A673 (cell line): ENCODE results near the gene ZNF555. TPM values are rescaled to one million over a fixed set of nuclear protein-coding genes. Genes with fewer than 3 reads are reported as not detected.

Experiments used
- BruUV-seq: library from RNA; stranded (reverse); fragments of 400-500 nt; replicated peaks from 2 replicates; lab custom pipeline; 2021; lab: Mats Ljungman, UMichigan
- CTCF ChIA-PET: fragments of 300-600 bp; sonication (Branson Sonifier 250); formaldehyde crosslinking; loops from one replicate; lab custom pipeline; 2022; ENCODE audit warnings: antibody characterized with exemption; lab: Charles Lee
- POLR2A ChIA-PET: fragments of 300-600 bp; sonication (Branson Sonifier 250); formaldehyde crosslinking; loops from one replicate; lab custom pipeline; 2022; ENCODE audit warnings: antibody characterized with exemption; ENCODE audit not compliant: low non-redundant PET; lab: Charles Lee
- DNase-seq: peaks from one replicate; pipeline ENCODE4 v3.0.0-alpha.2; 2015; ENCODE audit warnings: low spot score
- H3K27ac ChIP-seq: fragments of 200-600 bp; sonication (generic); 2 replicates; pipeline ENCODE4 v1.5.1; 2016; ENCODE audit warnings: mixed run types, low read depth, mild to moderate bottlenecking, mixed read lengths, antibody characterized with exemption, low read length; ENCODE audit not compliant: poor library complexity, severe bottlenecking
- H3K27me3 ChIP-seq: fragments of 200-600 bp; sonication (generic); replicated peaks from 2 replicates; pipeline ENCODE4 v1.6.1; 2017; ENCODE audit warnings: mixed run types, low read depth, mild to moderate bottlenecking, mixed read lengths, antibody characterized with exemption, low read length; ENCODE audit not compliant: insufficient read depth, poor library complexity
- H3K36me3 ChIP-seq: fragments of 200-600 bp; sonication (generic); 2 replicates; pipeline ENCODE4 v1.6.1; 2016; ENCODE audit warnings: mixed run types, mild to moderate bottlenecking, mixed read lengths, antibody characterized with exemption, low read length; ENCODE audit not compliant: insufficient read depth, poor library complexity, severe bottlenecking
- H3K4me1 ChIP-seq: fragments of 200-600 bp; sonication (generic); 2 replicates; pipeline ENCODE4 v1.6.1; 2017; ENCODE audit warnings: mixed run types, mild to moderate bottlenecking, mixed read lengths, antibody characterized with exemption, low read length; ENCODE audit not compliant: insufficient read depth, poor library complexity, severe bottlenecking
- H3K4me3 ChIP-seq: fragments of 200-600 bp; sonication (generic); 2 replicates; pipeline ENCODE4 v1.5.1; 2016; ENCODE audit warnings: low read depth, mixed run types, mild to moderate bottlenecking, mixed read lengths, low read length; ENCODE audit not compliant: poor library complexity, severe bottlenecking
- H3K9me3 ChIP-seq: fragments of 200-600 bp; sonication (generic); 2 replicates; pipeline ENCODE4 v1.6.1; 2016; ENCODE audit warnings: mixed run types, low read depth, mild to moderate bottlenecking, mixed read lengths, antibody characterized with exemption, low read length; ENCODE audit not compliant: poor library complexity, severe bottlenecking
- EZH2 ChIP-seq: fragments of 200-600 bp; sonication (generic); IDR thresholded peaks from 2 replicates; pipeline ENCODE4 v1.6.1; 2017; ENCODE audit warnings: borderline replicate concordance, low read depth, mild to moderate bottlenecking, mixed read lengths, antibody characterized with exemption, low read length; ENCODE audit not compliant: poor library complexity, severe bottlenecking
- intact Hi-C: fragments of 100-400 bp; cut with micrococcal nuclease; formaldehyde crosslinking; loops from one replicate; pipeline ENCODE4 v1.10.0; 2022; ENCODE audit not compliant: unreplicated experiment
- total RNA-seq: library from RNA; stranded (reverse); gene quantifications from 2 replicates; pipeline ENCODE4 v1.2.3, GENCODE V29; 2021
- TF ChIP-seq, protein P1 (sequence below): fragments of 300-800, 200-600 bp; sonication (generic); conservative IDR thresholded peaks from 2 replicates; pipeline ENCODE4 v1.5.1; 2017; ENCODE audit warnings: low read depth, mild to moderate bottlenecking, antibody characterized with exemption, low read length, moderate library complexity, mixed read lengths

Gene ZNF555
- total RNA-seq, 1 experiment from 2014 or later, result 4.8 TPM

DNA sequence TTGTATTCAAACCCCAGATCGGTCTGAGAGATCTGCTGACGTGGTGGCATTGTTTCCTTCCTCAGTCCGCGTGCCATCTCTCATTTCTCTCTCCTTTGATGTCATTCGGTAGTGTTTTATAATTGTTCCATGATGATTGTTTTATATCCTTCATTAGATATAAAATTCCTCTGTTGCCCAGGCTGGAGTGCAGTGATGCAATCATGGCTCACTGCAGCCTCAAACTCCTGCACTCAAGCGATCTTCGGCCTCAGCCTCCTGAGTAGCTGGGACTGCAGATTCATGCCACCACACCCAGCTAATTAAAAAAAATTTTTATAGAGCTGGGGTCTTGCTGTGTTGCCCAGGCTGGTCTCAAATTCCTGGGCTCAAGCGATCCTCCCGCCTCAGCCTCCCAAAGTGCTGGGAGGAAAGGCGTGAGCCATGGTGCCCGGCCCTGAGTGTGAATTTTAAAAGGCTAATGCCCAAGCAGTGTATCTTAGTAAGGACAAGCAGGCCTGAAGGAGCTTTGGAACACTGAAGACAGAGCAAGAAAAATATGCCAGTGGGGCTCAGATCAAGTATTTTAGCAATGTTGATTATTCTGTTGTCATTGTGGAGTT, 64.7 kb downstream of the ZNF555 start:
- Histone ChIP-seq H3K4me1 (no peaks in the 10 kb centered on the region), H3K9me3 (no peaks in the 10 kb centered on the region), H3K27me3 (no peaks in the 10 kb centered on the region), H3K27ac (no peak overlapping the region), H3K36me3 (no peaks in the 10 kb centered on the region), H3K4me3 (no peak overlapping the region)
- intact Hi-C loops, result no loop called here
- DNase-seq, result no peak
- TF ChIP-seq, protein P1, sequence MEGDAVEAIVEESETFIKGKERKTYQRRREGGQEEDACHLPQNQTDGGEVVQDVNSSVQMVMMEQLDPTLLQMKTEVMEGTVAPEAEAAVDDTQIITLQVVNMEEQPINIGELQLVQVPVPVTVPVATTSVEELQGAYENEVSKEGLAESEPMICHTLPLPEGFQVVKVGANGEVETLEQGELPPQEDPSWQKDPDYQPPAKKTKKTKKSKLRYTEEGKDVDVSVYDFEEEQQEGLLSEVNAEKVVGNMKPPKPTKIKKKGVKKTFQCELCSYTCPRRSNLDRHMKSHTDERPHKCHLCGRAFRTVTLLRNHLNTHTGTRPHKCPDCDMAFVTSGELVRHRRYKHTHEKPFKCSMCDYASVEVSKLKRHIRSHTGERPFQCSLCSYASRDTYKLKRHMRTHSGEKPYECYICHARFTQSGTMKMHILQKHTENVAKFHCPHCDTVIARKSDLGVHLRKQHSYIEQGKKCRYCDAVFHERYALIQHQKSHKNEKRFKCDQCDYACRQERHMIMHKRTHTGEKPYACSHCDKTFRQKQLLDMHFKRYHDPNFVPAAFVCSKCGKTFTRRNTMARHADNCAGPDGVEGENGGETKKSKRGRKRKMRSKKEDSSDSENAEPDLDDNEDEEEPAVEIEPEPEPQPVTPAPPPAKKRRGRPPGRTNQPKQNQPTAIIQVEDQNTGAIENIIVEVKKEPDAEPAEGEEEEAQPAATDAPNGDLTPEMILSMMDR, result no peak
- TF ChIP-seq EZH2, result no peak
- POLR2A ChIA-PET, result no interaction called here
- no TSS peak for BruUV-seq
- CTCF ChIA-PET, result no interaction called here

- intact Hi-C loops, result no loop called here
- ChIA-PET CTCF (interaction anchor here (0.5 kb wide), 2 partner anchors 138 to 238 kb away, joined by 3 read pairs; no protein-coding TSS in a partner anchor), POLR2A (interaction anchor here (0.5 kb wide), 1 partner anchor 141 kb away, joined by 8 read pairs; no protein-coding TSS in a partner anchor)
- no peaks in the 10 kb centered on the region for H3K27me3 ChIP-seq
- H3K9me3 ChIP-seq, result no peaks in the 10 kb centered on the region
- H3K27ac ChIP-seq, result no peak overlapping the region
- no peak for TF ChIP-seq EZH2
- TF ChIP-seq, protein P1, result no peak
- no TSS peak for BruUV-seq
- no peaks in the 10 kb centered on the region for H3K4me1 ChIP-seq
- no peak for DNase-seq
- no peaks in the 10 kb centered on the region for H3K36me3 ChIP-seq
- H3K4me3 ChIP-seq, result no peak overlapping the region
Measured at GRCh38 chr19:2906631-2907195, 65.4 kb downstream of the ZNF555 start.

Other genes starting within 250 kb of the ZNF555 start
- gene GNG7, start 138.8 kb upstream of the ZNF555 start, total RNA-seq, result 0.30 and 1.4 TPM in 2 replicates
- gene DIRAS1, start 120.1 kb upstream of the ZNF555 start, total RNA-seq, result 36.8 and 46.5 TPM in 2 replicates
- 43.2 and 44.8 TPM in 2 replicates for gene SLC39A3, start 101.5 kb upstream of the ZNF555 start, total RNA-seq
- gene SGTA, start 58.2 kb upstream of the ZNF555 start, total RNA-seq, result 101 and 106 TPM in 2 replicates
- 168 and 186 TPM in 2 replicates for gene THOP1, start 56.0 kb upstream of the ZNF555 start, total RNA-seq
- 3.5 and 5.1 TPM in 2 replicates for gene ZNF554, start 21.6 kb upstream of the ZNF555 start, total RNA-seq
- gene ZNF556, start 25.9 kb downstream of the ZNF555 start, total RNA-seq, result not detected in 2 replicates
- 5.1 and 5.5 TPM in 2 replicates for gene ZNF57, start 59.5 kb downstream of the ZNF555 start, total RNA-seq
- 6.3 and 6.4 TPM in 2 replicates for gene ZNF77, start 103.5 kb downstream of the ZNF555 start, total RNA-seq
- 1.1 TPM in 1 of 2 replicates, not detected in the other for gene TLE6, start 136.1 kb downstream of the ZNF555 start, total RNA-seq
- 10.8 and 18.3 TPM in 2 replicates for gene TLE2, start 187.8 kb downstream of the ZNF555 start, total RNA-seq
- gene TLE5, start 221.0 kb downstream of the ZNF555 start, total RNA-seq, result 360 and 397 TPM in 2 replicates